C4-2B (cell line): Measurements from ENCODE around the gene VDAC1.

Experiments used
- ZFX ChIP-seq: fragments of 450-650 bp; IDR thresholded peaks from 2 replicates; pipeline ENCODE4 v1.6.1; 2017
- TF ChIP-seq, protein P1 (sequence below): fragments of 450-650 bp; conservative IDR thresholded peaks from 2 replicates; pipeline ENCODE4 v1.5.1; 2017; ENCODE audit warnings: mild to moderate bottlenecking

DNA sequence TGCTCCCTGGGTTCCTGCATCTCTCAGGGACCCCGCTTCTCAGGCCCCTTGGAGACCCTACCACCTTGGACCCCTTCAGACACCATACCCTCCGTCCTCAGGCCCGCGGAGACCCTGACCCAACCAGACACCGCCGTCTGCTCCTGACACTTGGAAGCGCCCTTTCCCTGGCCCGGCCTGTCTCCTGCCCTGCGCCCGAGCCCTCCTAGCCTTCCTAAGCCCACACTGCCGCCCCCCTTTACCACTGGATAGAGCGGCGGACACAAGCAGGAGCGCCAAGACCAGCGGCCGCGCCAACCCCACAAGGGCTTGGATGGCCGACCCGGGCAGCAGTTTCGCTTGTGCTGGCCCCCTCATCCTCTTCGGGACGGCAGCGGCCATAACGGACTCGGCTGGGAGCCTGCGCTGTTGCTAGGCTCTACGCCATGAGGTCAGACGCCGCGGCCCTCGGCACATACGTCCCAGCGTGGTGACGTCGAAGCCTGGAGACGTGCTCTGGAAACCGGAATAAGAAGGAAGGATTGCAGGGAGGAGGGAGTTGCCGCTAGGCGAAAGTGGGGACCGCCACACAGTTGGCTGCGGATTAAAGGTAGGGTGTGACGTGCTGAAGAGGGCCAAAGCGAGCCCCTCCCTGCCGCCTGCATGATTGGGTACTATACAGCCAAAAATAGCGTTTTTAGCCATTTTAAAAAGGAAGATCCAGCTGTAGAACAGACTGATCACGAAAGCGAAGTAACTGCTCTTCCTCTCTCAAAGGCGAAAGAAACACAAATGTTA lies 36.4 kb downstream of the VDAC1 start, which contains the start of gene C5orf15:
- TF ChIP-seq, protein P1, sequence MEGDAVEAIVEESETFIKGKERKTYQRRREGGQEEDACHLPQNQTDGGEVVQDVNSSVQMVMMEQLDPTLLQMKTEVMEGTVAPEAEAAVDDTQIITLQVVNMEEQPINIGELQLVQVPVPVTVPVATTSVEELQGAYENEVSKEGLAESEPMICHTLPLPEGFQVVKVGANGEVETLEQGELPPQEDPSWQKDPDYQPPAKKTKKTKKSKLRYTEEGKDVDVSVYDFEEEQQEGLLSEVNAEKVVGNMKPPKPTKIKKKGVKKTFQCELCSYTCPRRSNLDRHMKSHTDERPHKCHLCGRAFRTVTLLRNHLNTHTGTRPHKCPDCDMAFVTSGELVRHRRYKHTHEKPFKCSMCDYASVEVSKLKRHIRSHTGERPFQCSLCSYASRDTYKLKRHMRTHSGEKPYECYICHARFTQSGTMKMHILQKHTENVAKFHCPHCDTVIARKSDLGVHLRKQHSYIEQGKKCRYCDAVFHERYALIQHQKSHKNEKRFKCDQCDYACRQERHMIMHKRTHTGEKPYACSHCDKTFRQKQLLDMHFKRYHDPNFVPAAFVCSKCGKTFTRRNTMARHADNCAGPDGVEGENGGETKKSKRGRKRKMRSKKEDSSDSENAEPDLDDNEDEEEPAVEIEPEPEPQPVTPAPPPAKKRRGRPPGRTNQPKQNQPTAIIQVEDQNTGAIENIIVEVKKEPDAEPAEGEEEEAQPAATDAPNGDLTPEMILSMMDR, result no peak
- TF ChIP-seq ZFX, result peak; percentile 78
